ENCODE measurements around the gene CSTF3.

Gene CSTF3

GRCh38 chr11:33086017-33086416 lies 75.3 kb downstream of the CSTF3 start:
- FAIRE-seq: no peak
- no peak for DNase-seq (ENCODE audit: insufficient read length, low spot score)
- no peak for TF ChIP-seq CTCF (IDR thresholded peaks at IDR 0.05; ENCODE audit: insufficient read depth, missing control alignments)

- FAIRE-seq (no peak), DNase-seq (ENCODE audit: insufficient read length, low spot score) (no peak)
- TF ChIP-seq CTCF (IDR thresholded peaks at IDR 0.05; ENCODE audit: insufficient read depth, missing control alignments): no peak
These were observed 77.4 kb downstream of the CSTF3 start for GRCh38 chr11:33083918-33084317.

GRCh38 chr11:33072465-33072864 lies 88.8 kb downstream of the CSTF3 start:
- no peak for TF ChIP-seq CTCF (IDR thresholded peaks at IDR 0.05; ENCODE audit: insufficient read depth, missing control alignments)
- FAIRE-seq (no peak), DNase-seq (ENCODE audit: insufficient read length, low spot score) (no peak)

GRCh38 chr11:33068611-33069340 lies 92.5 kb downstream of the CSTF3 start:
- no peak for DNase-seq (ENCODE audit: insufficient read length, low spot score)
- TF ChIP-seq CTCF (IDR thresholded peaks at IDR 0.05; ENCODE audit: insufficient read depth, missing control alignments): no peak
- FAIRE-seq: no peak

- FAIRE-seq (no peak), DNase-seq (ENCODE audit: insufficient read length, low spot score) (no peak)
- TF ChIP-seq CTCF (IDR thresholded peaks at IDR 0.05; ENCODE audit: insufficient read depth, missing control alignments): no peak
These were observed 94.0 kb downstream of the CSTF3 start for GRCh38 chr11:33067294-33067693.

GRCh38 chr11:33065445-33066178 lies 95.7 kb downstream of the CSTF3 start:
- peak; percentile 91 for TF ChIP-seq CTCF (IDR thresholded peaks at IDR 0.05; ENCODE audit: insufficient read depth, missing control alignments)
- FAIRE-seq (no peak), DNase-seq (ENCODE audit: insufficient read length, low spot score) (peak; percentile 36)

- no peak for DNase-seq (ENCODE audit: insufficient read length, low spot score)
- no peak for TF ChIP-seq CTCF (IDR thresholded peaks at IDR 0.05; ENCODE audit: insufficient read depth, missing control alignments)
- FAIRE-seq: no peak
These were observed 96.4 kb downstream of the CSTF3 start for GRCh38 chr11:33064866-33065265.

Measured in D721Med (cell line).